ENCODE measurements around the gene CELSR1. TPM values are rescaled to one million over a fixed set of nuclear protein-coding genes. Genes with fewer than 3 reads are reported as not detected.

CELSR1 gene
- total and polyA plus RNA-seq, 2 of the 13 experiments (the other 11 are each of a cell fraction or from before 2014, with no cell fraction given) = 0.78 to 1.8 TPM

- TF ChIP-seq ZBTB43 (CRISPR knock-in tag; conservative IDR thresholded peaks at IDR 0.05) = no peak
- TF ChIP-seq ZNF414 (CRISPR knock-in tag; IDR thresholded peaks at IDR 0.05) = 0 out of 2 replicates have a peak, but pooled peaks have one; percentile 36
- TF ChIP-seq CEBPB (IDR thresholded peaks at IDR 0.05; ENCODE audit: borderline replicate concordance, low read depth, low read length) = no peak
- no peak for TF ChIP-seq TAF1 (CRISPR knock-in tag; IDR thresholded peaks at IDR 0.05)
- no peak for TF ChIP-seq ZNF567 (CRISPR knock-in tag; IDR thresholded peaks at IDR 0.05; ENCODE audit: borderline replicate concordance)
- no peak for TF ChIP-seq ARNT (IDR thresholded peaks at IDR 0.05)
- no peak for TF ChIP-seq JUND (CRISPR knock-in tag; IDR thresholded peaks at IDR 0.05)
- TF ChIP-seq PHB2 (IDR thresholded peaks at IDR 0.05; ENCODE audit: partially characterized antibody) = no peak
- no peak for TF ChIP-seq CBX5 (CRISPR knock-in tag; IDR thresholded peaks at IDR 0.05; ENCODE audit: borderline replicate concordance)
- TF ChIP-seq LRRFIP1 (CRISPR knock-in tag; conservative IDR thresholded peaks at IDR 0.05) = no peak
- TF ChIP-seq ZMYM3 (CRISPR knock-in tag; IDR thresholded peaks at IDR 0.05) = peak; percentile 11; the same call in 1 of the 2 replicates
- no peak for TF ChIP-seq RFX1 (IDR thresholded peaks at IDR 0.05)
- no peak for TF ChIP-seq ZNF207 (IDR thresholded peaks at IDR 0.05; ENCODE audit: borderline replicate concordance)
- TF ChIP-seq ZSCAN12 (CRISPR knock-in tag; IDR thresholded peaks at IDR 0.05) = no peak
- peak; percentile 53 for TF ChIP-seq MED1 (CRISPR knock-in tag; IDR thresholded peaks at IDR 0.05)
- TF ChIP-seq RXRB (CRISPR knock-in tag; IDR thresholded peaks at IDR 0.05; ENCODE audit: borderline replicate concordance) = peak; percentile 72; the same call in 1 of the 2 replicates
- no peak for TF ChIP-seq AGO1 (IDR thresholded peaks at IDR 0.05; ENCODE audit: low read depth, low read length, poor library complexity, severe bottlenecking)
- no peak for TF ChIP-seq SOX5 (CRISPR knock-in tag; IDR thresholded peaks at IDR 0.05; ENCODE audit: borderline replicate concordance)
- TF ChIP-seq KDM5B (CRISPR knock-in tag; IDR thresholded peaks at IDR 0.05; ENCODE audit: borderline replicate concordance) = no peak
- TF ChIP-seq ZNF552 (CRISPR knock-in tag; IDR thresholded peaks at IDR 0.05; ENCODE audit: borderline replicate concordance) = no peak
- no peak for TF ChIP-seq SRY (CRISPR knock-in tag; IDR thresholded peaks at IDR 0.05)
- no peak for TF ChIP-seq PREB (CRISPR knock-in tag; IDR thresholded peaks at IDR 0.05)
- no peak for TF ChIP-seq NR2F6 (IDR thresholded peaks at IDR 0.05)
- TF ChIP-seq NR2F6 (CRISPR knock-in tag; IDR thresholded peaks at IDR 0.05) = peak; percentile 61; the same call in 1 of the 2 replicates
- no peak for TF ChIP-seq SALL2 (CRISPR knock-in tag; IDR thresholded peaks at IDR 0.05)
- TF ChIP-seq ETS1 (CRISPR knock-in tag; IDR thresholded peaks at IDR 0.05) = no peak
- no peak for TF ChIP-seq MED13 (CRISPR knock-in tag; IDR thresholded peaks at IDR 0.05)
- TF ChIP-seq RARA (CRISPR knock-in tag; IDR thresholded peaks at IDR 0.05) = peak; percentile 71
Observed at GRCh38 chr22:46547883-46548244, 10.4 kb upstream of the CELSR1 start (continued).
